GM12878 (cell line): ENCODE data around the gene LIN28B. TPM values are rescaled to one million over a fixed set of nuclear protein-coding genes. Genes with fewer than 3 reads are reported as not detected.

Experiments used
- ATAC-seq: fragments of 200-7000 bp; cut with Tn5 transposase; 3 replicates; pipeline ENCODE4 v1.9.1; 2020; ENCODE audit warnings: mild to moderate bottlenecking, moderate library complexity
- BruUV-seq: library from RNA; stranded (reverse); fragments of 400-500 nt; replicated peaks from 2 replicates; lab custom pipeline; 2021; lab: Mats Ljungman, UMichigan
- CTCF ChIA-PET: fragments of 300-600 bp; sonication (Branson Sonifier 250); formaldehyde crosslinking; extraction: SDS; loops from one replicate; lab custom pipeline; 2021; ENCODE audit warnings: inconsistent platforms; lab: Yijun Ruan, JAX
- POLR2A ChIA-PET: fragments of 350-600 bp; formaldehyde crosslinking; extraction: SDS; loops from one replicate; lab custom pipeline; 2021; ENCODE audit warnings: inconsistent platforms; lab: Charles Lee
- RAD21 ChIA-PET: fragments of 300-600 bp; sonication (Branson Sonifier 250); formaldehyde crosslinking; loops from one replicate; lab custom pipeline; 2023; ENCODE audit warnings: antibody characterized with exemption; ENCODE audit not compliant: unreplicated experiment; lab: Charles Lee
- SMC1A ChIA-PET: fragments of 300-600 bp; sonication (Branson Sonifier 250); formaldehyde crosslinking; loops from one replicate; lab custom pipeline; 2023; ENCODE audit not compliant: unreplicated experiment, uncharacterized antibody; lab: Charles Lee
- DNase-seq: peaks from one replicate; pipeline ENCODE4 v3.0.0-alpha.2; 2011; ENCODE audit warnings: low read depth, low spot score
- FAIRE-seq: peaks from 3 replicates; lab custom pipeline; 2011; peaks lifted over from hg19 to GRCh38; lab: Jason Lieb, UNC
- H2AFZ ChIP-seq: 2 replicates; pipeline ENCODE4 v1.6.0; 2011; ENCODE audit warnings: low read depth, low read length, control low read depth; ENCODE audit not compliant: control insufficient read depth
- H3K27ac ChIP-seq: 2 replicates; pipeline ENCODE4 v1.5.1; 2011; ENCODE audit warnings: control low read depth; ENCODE audit not compliant: control insufficient read depth, insufficient read depth
- H3K27me3 ChIP-seq, 2 experiments: replicated peaks in 1 of 2; 2 replicates each; pipeline versions ENCODE4 v1.6.0 to v1.6.1; 2011; ENCODE audit warnings: low read length in 1 of 2; ENCODE audit not compliant: control insufficient read depth in 2 of 2, insufficient read depth in 2 of 2
- H3K36me3 ChIP-seq, 2 experiments: 2 replicates each; pipeline ENCODE4 v1.5.1; 2011; ENCODE audit warnings: low read length in 1 of 2; ENCODE audit not compliant: control insufficient read depth in 2 of 2, insufficient read depth in 2 of 2
- H3K4me1 ChIP-seq: 2 replicates; pipeline ENCODE4 v1.6.1; 2011; ENCODE audit warnings: mild to moderate bottlenecking, low read length, moderate library complexity, mixed read lengths; ENCODE audit not compliant: control insufficient read depth, insufficient read depth
- H3K4me2 ChIP-seq: 2 replicates; pipeline ENCODE4 v1.6.0; 2011; ENCODE audit warnings: control low read depth; ENCODE audit not compliant: control insufficient read depth, insufficient read depth
- H3K4me3 ChIP-seq: fragments of 200-600 bp; sonication (generic); 2 replicates; pipeline ENCODE4 v1.5.1; 2016
- H3K79me2 ChIP-seq: 2 replicates; pipeline ENCODE4 v1.6.0; 2011; ENCODE audit warnings: low read length; ENCODE audit not compliant: control insufficient read depth, insufficient read depth
- H3K9ac ChIP-seq: 2 replicates; pipeline ENCODE4 v1.8.0; 2011; ENCODE audit warnings: low read length, control low read depth, mixed read lengths; ENCODE audit not compliant: control insufficient read depth, insufficient read depth
- H3K9me3 ChIP-seq: replicated peaks from 3 replicates; pipeline ENCODE4 v1.5.1; 2011; ENCODE audit warnings: mild to moderate bottlenecking, low read length; ENCODE audit not compliant: control insufficient read depth, insufficient read depth
- H4K20me1 ChIP-seq: 2 replicates; pipeline ENCODE4 v1.6.0; 2011; ENCODE audit not compliant: control insufficient read depth, insufficient read depth
- CBFB ChIP-seq: IDR thresholded peaks from 2 replicates; pipeline ENCODE4 v1.6.1; 2016; ENCODE audit warnings: antibody characterized with exemption, low read depth
- EED ChIP-seq: sonication (generic); IDR thresholded peaks from 2 replicates; pipeline ENCODE4 v1.6.1; 2016; ENCODE audit warnings: antibody characterized with exemption, low read depth
- FOS ChIP-seq: IDR thresholded peaks from 3 replicates; pipeline ENCODE4 v1.6.1; 2011; ENCODE audit warnings: borderline replicate concordance; ENCODE audit not compliant: insufficient read length; ENCODE audit errors: extremely low read depth
- JUND ChIP-seq: IDR thresholded peaks from 2 replicates; pipeline ENCODE4 v1.6.1; 2012; ENCODE audit warnings: low read depth, mild to moderate bottlenecking, low read length, improper control_type of control experiment, moderate library complexity
- NFIC ChIP-seq: IDR thresholded peaks from 2 replicates; pipeline ENCODE4 v1.6.1; 2012; ENCODE audit warnings: low read depth, mild to moderate bottlenecking, inconsistent platforms, low read length, moderate library complexity
- NR2C1 ChIP-seq: fragments of 450-650 bp; IDR thresholded peaks from 2 replicates; pipeline ENCODE4 v1.6.1; 2017; ENCODE audit warnings: antibody characterized with exemption, mild to moderate bottlenecking, moderate library complexity
- NR2C2 ChIP-seq: IDR thresholded peaks from 2 replicates; pipeline ENCODE4 v1.6.1; 2011; ENCODE audit warnings: borderline replicate concordance, low read depth; ENCODE audit not compliant: control insufficient read depth, insufficient read length
- RCOR1 ChIP-seq: conservative IDR thresholded peaks from 2 replicates; pipeline ENCODE4 v1.6.1; 2012; ENCODE audit warnings: low read depth, low read length, improper control_type of control experiment
- SMAD5 ChIP-seq: IDR thresholded peaks from 2 replicates; pipeline ENCODE4 v1.6.1; 2016; ENCODE audit warnings: antibody characterized with exemption, low read depth
- SREBF1 ChIP-seq: IDR thresholded peaks from 2 replicates; pipeline ENCODE4 v1.6.1; 2012; ENCODE audit warnings: mild to moderate bottlenecking, low read length
- TAF1 ChIP-seq: IDR thresholded peaks from 2 replicates; pipeline ENCODE4 v1.6.1; 2011; ENCODE audit warnings: mild to moderate bottlenecking, low read depth, low read length, borderline replicate concordance
- TBL1XR1 ChIP-seq: IDR thresholded peaks from 2 replicates; pipeline ENCODE4 v1.6.1; 2012; ENCODE audit warnings: low read depth, low read length, improper control_type of control experiment
- YBX1 ChIP-seq: fragments of 450-650 bp; IDR thresholded peaks from 2 replicates; pipeline ENCODE4 v1.6.1; 2016; ENCODE audit warnings: antibody characterized with exemption
- WGBS: methylation state at CpG from one replicate; pipeline ENCODE4 v1.1.6; 2016; ENCODE audit warnings: low lambda C conversion rate; ENCODE audit not compliant: insufficient replicate concordance, insufficient coverage; ENCODE audit errors: missing lambda C conversion rate; 5-methylcytosine and 5-hydroxymethylcytosine counted together
- in situ Hi-C: fragments of 300-500 bp; cut with MboI; formaldehyde crosslinking; loops from 9 replicates; pipeline ENCODE4 v1.14.3; 2018; ENCODE audit warnings: mixed read lengths
- intact Hi-C: fragments of 100-400 bp; cut with micrococcal nuclease; formaldehyde crosslinking; loops from one replicate; pipeline ENCODE4 v1.14.2; 2022; ENCODE audit not compliant: unreplicated experiment
- polyA plus RNA-seq, 11 experiments: library from polyadenylated mRNA; depleted of rRNA in 4 of 11; unstranded in 6 of 11; stranded (reverse) in 5 of 11; fragments of >200 nt; fragmentation: Nextera tagmentation in 4 of 11; fragmentation: Illumina TruSeq in 1 of 11; extraction: Ambion mirVana in 4 of 11; extraction: Trizol in 1 of 11; gene quantifications; 1 replicate in 1 of 11; 2 replicates in 10 of 11; pipeline versions ENCODE4 v1.2.1 to v1.2.3, GENCODE V29; 2011 to 2016; ENCODE audit warnings: inconsistent platforms in 2 of 11, missing spikeins in 2 of 11, low read depth in 1 of 11
- total RNA-seq, 4 experiments: library from RNA; depleted of rRNA in 3 of 4; stranded (reverse); fragments of >200 nt in 3 of 4; fragmentation: Illumina TruSeq in 1 of 4; extraction: Trizol in 1 of 4; gene quantifications; 2 replicates each; pipeline versions ENCODE4 v1.2.1 to v1.2.3, GENCODE V29; 2013 to 2021
- TF ChIP-seq, protein P1 (sequence below): IDR thresholded peaks from 2 replicates; pipeline ENCODE4 v1.6.1; 2012; ENCODE audit warnings: low read depth, low read length, improper control_type of control experiment
- TF ChIP-seq, protein P2 (sequence below): fragments of 150-350 bp; IDR thresholded peaks from 2 replicates; pipeline ENCODE4 v1.6.1; 2016; ENCODE audit warnings: low read depth, low read length
- TF ChIP-seq, protein P3 (sequence below): IDR thresholded peaks from 2 replicates; pipeline ENCODE4 v1.6.1; 2011; ENCODE audit warnings: low read depth, low read length, improper control_type of control experiment, borderline replicate concordance

The LIN28B gene
- total and polyA plus RNA-seq, 10 of the 15 experiments (the other 5 are each of a cell fraction or from before 2014, with no cell fraction given), result 0.01 to 2.4 (median 0.09) TPM; not detected in 6

DNA sequence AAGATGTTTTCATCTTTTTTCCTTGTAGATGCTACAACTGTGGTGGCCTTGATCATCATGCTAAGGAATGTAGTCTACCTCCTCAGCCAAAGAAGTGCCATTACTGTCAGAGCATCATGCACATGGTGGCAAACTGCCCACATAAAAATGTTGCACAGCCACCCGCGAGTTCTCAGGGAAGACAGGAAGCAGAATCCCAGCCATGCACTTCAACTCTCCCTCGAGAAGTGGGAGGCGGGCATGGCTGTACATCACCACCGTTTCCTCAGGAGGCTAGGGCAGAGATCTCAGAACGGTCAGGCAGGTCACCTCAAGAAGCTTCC is 121.4 kb downstream of the LIN28B start:
- Histone ChIP-seq H2AFZ (no peak overlapping the region), H3K36me3 (no peaks in the 10 kb centered on the region), H3K9me3 (no peaks in the 10 kb centered on the region), H3K4me1 (no peaks in the 10 kb centered on the region), H4K20me1 (no peaks in the 10 kb centered on the region), H3K27me3 (no peaks in the 10 kb centered on the region), H3K9ac (no peak overlapping the region), H3K4me3 (no peak overlapping the region), H3K79me2 (no peaks in the 10 kb centered on the region), H3K27ac (no peak overlapping the region), H3K4me2 (no peak overlapping the region)
- no peak for DNase-seq
- ChIA-PET RAD21 (interaction anchor here (1.2 to 2.5 kb wide), 8 partner anchors 10 to 395 kb away, joined by 3 to 54 read pairs (median 6); no protein-coding TSS in a partner anchor), CTCF (interaction anchor here (0.9 to 6.4 kb wide), 27 partner anchors 10 to 539 kb away, joined by 3 to 101 read pairs (median 5); no protein-coding TSS in a partner anchor), POLR2A (no interaction called here), SMC1A (interaction anchor here (0.9 to 4.0 kb wide), 15 partner anchors 10 to 344 kb away, joined by 3 to 41 read pairs (median 4); no protein-coding TSS in a partner anchor)
- ATAC-seq, result no peak
- no TSS peak for BruUV-seq
- intact Hi-C loops (loop anchor here (2.0 to 10.0 kb wide), 4 partner anchors 136 to 396 kb away; no protein-coding TSS in a partner anchor), in situ Hi-C loops (loop anchor here (5.0 to 25.0 kb wide), 2 partner anchors 296 to 1209 kb away; no protein-coding TSS in a partner anchor)
- no peak for FAIRE-seq
- 31% methylated on average over 6 of the region's 6 CpGs for WGBS
- no peak for TF ChIP-seq SREBF1
- TF ChIP-seq EED, result no peak
- no peak for TF ChIP-seq CBFB
- no peak for TF ChIP-seq RCOR1
- no peak for TF ChIP-seq JUND
- TF ChIP-seq, protein P1, sequence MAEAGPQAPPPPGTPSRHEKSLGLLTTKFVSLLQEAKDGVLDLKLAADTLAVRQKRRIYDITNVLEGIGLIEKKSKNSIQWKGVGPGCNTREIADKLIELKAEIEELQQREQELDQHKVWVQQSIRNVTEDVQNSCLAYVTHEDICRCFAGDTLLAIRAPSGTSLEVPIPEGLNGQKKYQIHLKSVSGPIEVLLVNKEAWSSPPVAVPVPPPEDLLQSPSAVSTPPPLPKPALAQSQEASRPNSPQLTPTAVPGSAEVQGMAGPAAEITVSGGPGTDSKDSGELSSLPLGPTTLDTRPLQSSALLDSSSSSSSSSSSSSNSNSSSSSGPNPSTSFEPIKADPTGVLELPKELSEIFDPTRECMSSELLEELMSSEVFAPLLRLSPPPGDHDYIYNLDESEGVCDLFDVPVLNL, result no peak
- TF ChIP-seq TBL1XR1, result no peak
- TF ChIP-seq YBX1, result no peak
- TF ChIP-seq, protein P2, sequence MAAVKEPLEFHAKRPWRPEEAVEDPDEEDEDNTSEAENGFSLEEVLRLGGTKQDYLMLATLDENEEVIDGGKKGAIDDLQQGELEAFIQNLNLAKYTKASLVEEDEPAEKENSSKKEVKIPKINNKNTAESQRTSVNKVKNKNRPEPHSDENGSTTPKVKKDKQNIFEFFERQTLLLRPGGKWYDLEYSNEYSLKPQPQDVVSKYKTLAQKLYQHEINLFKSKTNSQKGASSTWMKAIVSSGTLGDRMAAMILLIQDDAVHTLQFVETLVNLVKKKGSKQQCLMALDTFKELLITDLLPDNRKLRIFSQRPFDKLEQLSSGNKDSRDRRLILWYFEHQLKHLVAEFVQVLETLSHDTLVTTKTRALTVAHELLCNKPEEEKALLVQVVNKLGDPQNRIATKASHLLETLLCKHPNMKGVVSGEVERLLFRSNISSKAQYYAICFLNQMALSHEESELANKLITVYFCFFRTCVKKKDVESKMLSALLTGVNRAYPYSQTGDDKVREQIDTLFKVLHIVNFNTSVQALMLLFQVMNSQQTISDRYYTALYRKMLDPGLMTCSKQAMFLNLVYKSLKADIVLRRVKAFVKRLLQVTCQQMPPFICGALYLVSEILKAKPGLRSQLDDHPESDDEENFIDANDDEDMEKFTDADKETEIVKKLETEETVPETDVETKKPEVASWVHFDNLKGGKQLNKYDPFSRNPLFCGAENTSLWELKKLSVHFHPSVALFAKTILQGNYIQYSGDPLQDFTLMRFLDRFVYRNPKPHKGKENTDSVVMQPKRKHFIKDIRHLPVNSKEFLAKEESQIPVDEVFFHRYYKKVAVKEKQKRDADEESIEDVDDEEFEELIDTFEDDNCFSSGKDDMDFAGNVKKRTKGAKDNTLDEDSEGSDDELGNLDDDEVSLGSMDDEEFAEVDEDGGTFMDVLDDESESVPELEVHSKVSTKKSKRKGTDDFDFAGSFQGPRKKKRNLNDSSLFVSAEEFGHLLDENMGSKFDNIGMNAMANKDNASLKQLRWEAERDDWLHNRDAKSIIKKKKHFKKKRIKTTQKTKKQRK, result no peak
- TF ChIP-seq, protein P3, sequence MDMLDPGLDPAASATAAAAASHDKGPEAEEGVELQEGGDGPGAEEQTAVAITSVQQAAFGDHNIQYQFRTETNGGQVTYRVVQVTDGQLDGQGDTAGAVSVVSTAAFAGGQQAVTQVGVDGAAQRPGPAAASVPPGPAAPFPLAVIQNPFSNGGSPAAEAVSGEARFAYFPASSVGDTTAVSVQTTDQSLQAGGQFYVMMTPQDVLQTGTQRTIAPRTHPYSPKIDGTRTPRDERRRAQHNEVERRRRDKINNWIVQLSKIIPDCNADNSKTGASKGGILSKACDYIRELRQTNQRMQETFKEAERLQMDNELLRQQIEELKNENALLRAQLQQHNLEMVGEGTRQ, result no peak
- no peak for TF ChIP-seq FOS
- TF ChIP-seq NR2C1, result no peak
- no peak for TF ChIP-seq TAF1
- no peak for TF ChIP-seq NR2C2
- TF ChIP-seq NFIC, result no peak
- no peak for TF ChIP-seq SMAD5
